MM.1S (cell line): ENCODE data around the gene INPP5D.

Experiments
- CTCF ChIP-seq: fragments of 300-600 bp; sonication (generic); IDR thresholded peaks from 2 replicates; pipeline ENCODE4 v1.5.1; 2016; ENCODE audit warnings: antibody characterized with exemption, low read length, mixed read lengths
- EZH2phosphoT487 ChIP-seq: fragments of 300-600 bp; sonication (generic); IDR thresholded peaks from 2 replicates; pipeline ENCODE4 v1.6.1; 2018; ENCODE audit warnings: antibody characterized with exemption, low read length

GRCh38 chr2:233153146-233153798 is 93.1 kb downstream of the INPP5D start:
- no peak for TF ChIP-seq CTCF
- TF ChIP-seq EZH2phosphoT487 = no peak
